NK-92 treated with Interleukin-12 subunit alpha and Interleukin-12 subunit beta, amount 100 ng/mL, for 24 hours (cell line): ENCODE results near the gene SULT2A1.
"Not testable (repeated sequence)": the region's sequence is repeated elsewhere in the genome, so short reads cannot be mapped to it uniquely, and the experiment has no call there.

Experiments
- DNase-seq: peaks from one replicate; lab custom pipeline; 2025; lab: John Stamatoyannopoulos, UW

SULT2A1 gene

GRCh38 chr19:47886010-47886559 lies at the start of gene SULT2A1:
TSS of gene SULT2A1 (minus strand) at chr19:47886315. CDS start at chr19:47886257, 58 bp downstream.
- no peak for DNase-seq

- DNase-seq, result not testable (repeated sequence)
Measured at GRCh38 chr19:47928581-47928980, 42.5 kb upstream of the SULT2A1 start.

- DNase-seq, result not testable (repeated sequence)
Measured at GRCh38 chr19:47920107-47920506, 34.0 kb upstream of the SULT2A1 start.

GRCh38 chr19:47910191-47910590 lies 24.1 kb upstream of the SULT2A1 start:
- not testable (repeated sequence) for DNase-seq

- not testable (repeated sequence) for DNase-seq
Measured at GRCh38 chr19:47909350-47909749, 23.2 kb upstream of the SULT2A1 start.

GRCh38 chr19:47901370-47901769 lies 15.3 kb upstream of the SULT2A1 start:
- no peak for DNase-seq

- DNase-seq, result no peak
Measured at GRCh38 chr19:47899335-47899734, 13.2 kb upstream of the SULT2A1 start.

GRCh38 chr19:47897861-47898260 lies 11.7 kb upstream of the SULT2A1 start:
- DNase-seq, result no peak

GRCh38 chr19:47896773-47897172 lies 10.7 kb upstream of the SULT2A1 start:
- no peak for DNase-seq

GRCh38 chr19:47896019-47896418 lies 9.9 kb upstream of the SULT2A1 start:
- no peak for DNase-seq

GRCh38 chr19:47895165-47895782 lies 9.2 kb upstream of the SULT2A1 start:
- DNase-seq, result no peak

- DNase-seq, result no peak
Measured at GRCh38 chr19:47891923-47892666, 6.0 kb upstream of the SULT2A1 start.

GRCh38 chr19:47891622-47891922 lies 5.5 kb upstream of the SULT2A1 start:
- no peak for DNase-seq

- no peak for DNase-seq
Measured at GRCh38 chr19:47890865-47891621, 4.9 kb upstream of the SULT2A1 start.

GRCh38 chr19:47885067-47885463 lies 1.1 kb downstream of the SULT2A1 start:
- DNase-seq, result no peak

- DNase-seq, result no peak
Measured at GRCh38 chr19:47882890-47883289, 3.2 kb downstream of the SULT2A1 start.

- DNase-seq, result no peak
Measured at GRCh38 chr19:47881757-47882156, 4.4 kb downstream of the SULT2A1 start.

GRCh38 chr19:47879385-47879784 lies 6.7 kb downstream of the SULT2A1 start:
- DNase-seq, result not testable (repeated sequence)

GRCh38 chr19:47878906-47879305 lies 7.2 kb downstream of the SULT2A1 start:
- no peak for DNase-seq

- no peak for DNase-seq
Measured at GRCh38 chr19:47865166-47865565, 20.9 kb downstream of the SULT2A1 start.

- DNase-seq, result peak; percentile 52
Measured at GRCh38 chr19:47863514-47863936, 22.6 kb downstream of the SULT2A1 start.

- no peak for DNase-seq
Measured at GRCh38 chr19:47861630-47862029, 24.5 kb downstream of the SULT2A1 start.
